Astrocyte (in vitro differentiated cells and primary cell): Measurements from ENCODE around the gene GMPPA. TPM values are rescaled to one million over a fixed set of nuclear protein-coding genes. Genes with fewer than 3 reads are reported as not detected.

Experiments
- DNase-seq: peaks from one replicate; pipeline ENCODE4 v3.0.0-alpha.2; 2010; ENCODE audit warnings: low read depth
- FAIRE-seq: peaks from 2 replicates; lab custom pipeline; 2011; peaks lifted over from hg19 to GRCh38; lab: Jason Lieb, UNC
- H2AFZ ChIP-seq: 2 replicates; pipeline ENCODE4 v1.6.0; 2012; ENCODE audit warnings: low read depth, low read length, inconsistent platforms
- H3K27ac ChIP-seq: 2 replicates; pipeline ENCODE4 v1.5.1; 2011; ENCODE audit warnings: low read depth, low read length, inconsistent platforms
- H3K27me3 ChIP-seq: 2 replicates; pipeline ENCODE4 v1.6.0; 2011; ENCODE audit warnings: low read length, inconsistent platforms; ENCODE audit not compliant: insufficient read depth
- H3K36me3 ChIP-seq: 2 replicates; pipeline ENCODE4 v1.5.1; 2011; ENCODE audit warnings: low read length, inconsistent platforms; ENCODE audit not compliant: insufficient read depth
- H3K4me1 ChIP-seq: 2 replicates; pipeline ENCODE4 v1.5.1; 2011; ENCODE audit warnings: low read length, inconsistent platforms; ENCODE audit not compliant: insufficient read depth
- H3K4me2 ChIP-seq: 2 replicates; pipeline ENCODE4 v1.6.0; 2012; ENCODE audit warnings: low read length, inconsistent platforms
- H3K4me3 ChIP-seq: 2 replicates; pipeline ENCODE4 v1.5.1; 2011; ENCODE audit warnings: low read depth, mild to moderate bottlenecking, low read length, inconsistent platforms; ENCODE audit not compliant: insufficient read depth
- H3K79me2 ChIP-seq: 2 replicates; pipeline ENCODE4 v1.6.0; 2012; ENCODE audit warnings: mild to moderate bottlenecking, low read length, inconsistent platforms; ENCODE audit not compliant: insufficient read depth
- H3K9ac ChIP-seq: 2 replicates; pipeline ENCODE4 v1.6.0; 2012; ENCODE audit warnings: mild to moderate bottlenecking, low read length, inconsistent platforms
- H3K9me3 ChIP-seq: 2 replicates; pipeline ENCODE4 v1.5.1; 2012; ENCODE audit warnings: low read depth, mild to moderate bottlenecking, low read length, inconsistent platforms; ENCODE audit not compliant: insufficient read depth
- H4K20me1 ChIP-seq: 2 replicates; pipeline ENCODE4 v1.6.0; 2012; ENCODE audit warnings: low read length, inconsistent platforms; ENCODE audit not compliant: insufficient read depth
- H3K27ac Mint-ChIP-seq: one replicate; pipeline ENCODE4 v1.8.0; 2021; ENCODE audit warnings: mild to moderate bottlenecking, mixed read lengths; ENCODE audit not compliant: unreplicated experiment
- H3K27me3 Mint-ChIP-seq: one replicate; pipeline ENCODE4 v1.8.0; 2021; ENCODE audit warnings: low read depth, mixed read lengths; ENCODE audit not compliant: unreplicated experiment
- H3K36me3 Mint-ChIP-seq: one replicate; pipeline ENCODE4 v1.8.0; 2021; ENCODE audit warnings: low read depth, mixed read lengths; ENCODE audit not compliant: unreplicated experiment
- H3K4me1 Mint-ChIP-seq: one replicate; pipeline ENCODE4 v1.8.0; 2021; ENCODE audit warnings: low read depth, mixed read lengths; ENCODE audit not compliant: unreplicated experiment
- H3K4me3 Mint-ChIP-seq: one replicate; pipeline ENCODE4 v1.8.0; 2021; ENCODE audit warnings: mild to moderate bottlenecking, moderate library complexity, mixed read lengths; ENCODE audit not compliant: unreplicated experiment
- H3K9me3 Mint-ChIP-seq: one replicate; pipeline ENCODE4 v1.8.0; 2021; ENCODE audit warnings: mild to moderate bottlenecking, mixed read lengths; ENCODE audit not compliant: unreplicated experiment
- EZH2 ChIP-seq: IDR thresholded peaks from 2 replicates; pipeline ENCODE4 v1.6.1; 2012; ENCODE audit warnings: mild to moderate bottlenecking, low read length, inconsistent platforms; ENCODE audit not compliant: insufficient read depth
- microRNA-seq: library from miRNA; unstranded; fragments of <30 nt; microRNA quantifications from one replicate; pipeline ENCODE4 v1.2.0, GENCODE V29; 2020
- total RNA-seq: library from RNA; stranded (reverse); gene quantifications from 2 replicates; pipeline ENCODE4 v1.2.1, GENCODE V29; 2021
- TF ChIP-seq, protein P1 (sequence below): IDR thresholded peaks from 2 replicates; pipeline ENCODE4 v1.5.1; 2011; ENCODE audit warnings: low read depth, mild to moderate bottlenecking, inconsistent platforms, low read length, moderate library complexity; ENCODE audit not compliant: insufficient read depth

GMPPA gene
- total RNA-seq, 1 donor from 2014 or later = 49.5 TPM

DNA sequence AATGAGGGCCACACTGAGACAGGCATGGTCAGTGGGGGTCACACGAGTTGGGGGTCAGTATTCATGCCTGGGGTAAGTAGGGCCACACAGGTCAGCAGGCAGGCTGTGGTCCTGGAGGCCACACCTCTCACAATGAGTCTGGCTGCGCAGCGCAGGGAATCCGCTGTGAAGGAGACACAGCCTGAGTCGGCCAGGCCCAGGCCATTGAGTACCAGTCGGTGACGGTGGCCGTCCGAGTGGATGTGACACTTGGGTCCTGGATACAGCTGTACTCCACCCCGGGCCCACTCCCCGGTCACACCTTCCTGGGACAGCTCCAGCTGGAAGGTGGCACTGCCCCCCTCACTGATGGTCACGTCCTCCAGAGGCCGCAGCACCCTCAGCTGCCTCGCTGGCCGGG is 55.7 kb downstream of the GMPPA start:
- no peak overlapping the region for H3K4me3 Mint-ChIP-seq
- peaks cover 1% of the 10 kb centered on the region for H3K4me1 Mint-ChIP-seq
- H3K9me3 Mint-ChIP-seq = no peaks in the 10 kb centered on the region
- Histone ChIP-seq H3K27ac (no peak overlapping the region), H3K9ac (no peak overlapping the region), H3K27me3 (no peaks in the 10 kb centered on the region), H3K36me3 (no peaks in the 10 kb centered on the region), H3K79me2 (no peaks in the 10 kb centered on the region), H3K4me1 (peaks cover 14% of the 10 kb centered on the region), H2AFZ (no peak overlapping the region), H3K4me3 (no peak overlapping the region), H3K4me2 (no peak overlapping the region), H4K20me1 (peaks cover 5% of the 10 kb centered on the region), H3K9me3 (no peaks in the 10 kb centered on the region)
- DNase-seq (no peak), FAIRE-seq (no peak)
- H3K27me3 Mint-ChIP-seq = peaks cover 10% of the 10 kb centered on the region
- no peak overlapping the region for H3K27ac Mint-ChIP-seq
- H3K36me3 Mint-ChIP-seq = peaks cover 6% of the 10 kb centered on the region
- TF ChIP-seq, protein P1, sequence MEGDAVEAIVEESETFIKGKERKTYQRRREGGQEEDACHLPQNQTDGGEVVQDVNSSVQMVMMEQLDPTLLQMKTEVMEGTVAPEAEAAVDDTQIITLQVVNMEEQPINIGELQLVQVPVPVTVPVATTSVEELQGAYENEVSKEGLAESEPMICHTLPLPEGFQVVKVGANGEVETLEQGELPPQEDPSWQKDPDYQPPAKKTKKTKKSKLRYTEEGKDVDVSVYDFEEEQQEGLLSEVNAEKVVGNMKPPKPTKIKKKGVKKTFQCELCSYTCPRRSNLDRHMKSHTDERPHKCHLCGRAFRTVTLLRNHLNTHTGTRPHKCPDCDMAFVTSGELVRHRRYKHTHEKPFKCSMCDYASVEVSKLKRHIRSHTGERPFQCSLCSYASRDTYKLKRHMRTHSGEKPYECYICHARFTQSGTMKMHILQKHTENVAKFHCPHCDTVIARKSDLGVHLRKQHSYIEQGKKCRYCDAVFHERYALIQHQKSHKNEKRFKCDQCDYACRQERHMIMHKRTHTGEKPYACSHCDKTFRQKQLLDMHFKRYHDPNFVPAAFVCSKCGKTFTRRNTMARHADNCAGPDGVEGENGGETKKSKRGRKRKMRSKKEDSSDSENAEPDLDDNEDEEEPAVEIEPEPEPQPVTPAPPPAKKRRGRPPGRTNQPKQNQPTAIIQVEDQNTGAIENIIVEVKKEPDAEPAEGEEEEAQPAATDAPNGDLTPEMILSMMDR = no peak
- TF ChIP-seq EZH2 = no peak

DNA sequence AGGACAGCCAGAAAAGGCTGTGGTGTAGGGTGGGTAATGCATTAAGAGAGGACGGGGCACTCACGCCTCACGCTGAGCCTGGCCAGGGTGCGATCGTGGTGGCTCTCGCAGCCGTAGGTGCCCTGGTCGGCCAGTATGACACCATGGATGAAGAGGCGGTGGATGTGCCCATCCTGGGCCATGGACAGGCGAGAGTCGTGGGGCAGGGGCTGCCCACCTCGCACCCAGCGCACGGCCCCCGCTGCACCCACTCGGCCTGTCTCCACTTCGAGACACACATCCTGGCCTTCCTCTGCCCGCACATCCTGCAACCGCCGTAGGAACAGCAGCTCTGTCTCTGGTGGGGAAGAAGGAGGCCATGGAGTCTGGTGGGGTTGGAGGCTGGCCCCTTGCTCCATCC is 57.3 kb downstream of the GMPPA start:
- peaks cover 8% of the 10 kb centered on the region for H3K27me3 Mint-ChIP-seq
- no peak overlapping the region for H3K27ac Mint-ChIP-seq
- H3K36me3 Mint-ChIP-seq = peaks cover 8% of the 10 kb centered on the region
- peaks cover 14% of the 10 kb centered on the region for H3K4me1 ChIP-seq
- H3K79me2 ChIP-seq = no peaks in the 10 kb centered on the region
- no peak for DNase-seq
- H3K4me3 ChIP-seq = no peak overlapping the region
- no peak overlapping the region for H3K4me2 ChIP-seq
- no peak for FAIRE-seq
- no peaks in the 10 kb centered on the region for H3K27me3 ChIP-seq
- no peak overlapping the region for H2AFZ ChIP-seq
- no peak overlapping the region for H3K4me3 Mint-ChIP-seq
- H3K9me3 ChIP-seq = no peaks in the 10 kb centered on the region
- H3K27ac ChIP-seq = no peak overlapping the region
- peaks cover 5% of the 10 kb centered on the region for H3K4me1 Mint-ChIP-seq
- H3K36me3 ChIP-seq = no peaks in the 10 kb centered on the region
- H3K9me3 Mint-ChIP-seq = no peaks in the 10 kb centered on the region
- no peak for TF ChIP-seq EZH2
- TF ChIP-seq, protein P1 = no peak
- no peak overlapping the region for H3K9ac ChIP-seq
- H4K20me1 ChIP-seq = peaks cover 2% of the 10 kb centered on the region

DNA sequence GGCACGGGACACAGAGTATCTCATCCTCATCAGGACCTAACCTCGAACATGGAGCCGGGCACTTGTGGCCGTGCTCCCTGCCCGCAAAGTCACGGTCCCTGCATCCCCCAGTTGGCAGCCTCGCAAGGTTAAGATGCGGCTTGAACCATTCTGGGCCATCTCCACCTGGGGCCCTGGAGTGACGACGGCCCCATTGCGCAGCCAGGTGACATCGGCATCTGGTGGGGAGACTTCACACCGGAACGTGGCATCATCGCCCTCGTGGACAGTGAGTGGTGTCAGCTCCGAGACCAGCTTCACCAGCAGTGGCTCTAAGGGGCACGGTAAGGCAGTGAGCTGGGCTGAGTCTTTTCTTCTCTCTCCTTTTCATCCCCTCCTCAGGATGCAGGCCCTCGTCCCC is 57.7 kb downstream of the GMPPA start:
- Mint-ChIP-seq H3K27me3 (peaks cover 5% of the 10 kb centered on the region), H3K4me3 (no peak overlapping the region)
- H3K9me3 ChIP-seq = no peaks in the 10 kb centered on the region

More for the DNA sequence above, 57.7 kb downstream of the GMPPA start:
- Mint-ChIP-seq H3K36me3 (peaks cover 8% of the 10 kb centered on the region), H3K9me3 (no peaks in the 10 kb centered on the region), H3K27ac (no peak overlapping the region), H3K4me1 (peaks cover 8% of the 10 kb centered on the region)
- TF ChIP-seq EZH2 = no peak
- TF ChIP-seq, protein P1 = no peak
- Histone ChIP-seq H3K9ac (no peak overlapping the region), H3K27ac (no peak overlapping the region), H3K4me2 (no peak overlapping the region), H4K20me1 (no peaks in the 10 kb centered on the region), H3K4me3 (no peak overlapping the region), H2AFZ (no peak overlapping the region), H3K79me2 (no peaks in the 10 kb centered on the region), H3K4me1 (peaks cover 13% of the 10 kb centered on the region), H3K27me3 (no peaks in the 10 kb centered on the region), H3K36me3 (no peaks in the 10 kb centered on the region)
- no peak for DNase-seq
- no peak for FAIRE-seq

Small RNA genes lying within 50 kb of the gene (microRNA-seq; reads per million reads assigned to microRNA genes)
- 1.9 reads per million for gene MIR3132

Other genes starting within 250 kb of the GMPPA start
- not detected in 2 replicates for gene TUBA4B, start 245.6 kb upstream of the GMPPA start, total RNA-seq
- 18.0 and 19.7 TPM in 2 replicates for gene TUBA4A, start 245.0 kb upstream of the GMPPA start, total RNA-seq
- gene DNAJB2, start 219.5 kb upstream of the GMPPA start, total RNA-seq = 49.7 and 53.9 TPM in 2 replicates
- gene PTPRN, start 189.5 kb upstream of the GMPPA start, total RNA-seq = 76.6 and 88.2 TPM in 2 replicates
- not detected in 2 replicates for gene RESP18, start 166.1 kb upstream of the GMPPA start, total RNA-seq
- gene DNPEP, start 111.0 kb upstream of the GMPPA start, total RNA-seq = 44.8 and 53.9 TPM in 2 replicates
- gene DES, start 80.5 kb upstream of the GMPPA start, total RNA-seq = 5.2 and 5.4 TPM in 2 replicates
- 71.2 and 76.1 TPM in 2 replicates for gene SPEG, start 64.0 kb upstream of the GMPPA start, total RNA-seq
- gene ASIC4, start 15.6 kb downstream of the GMPPA start, total RNA-seq = 0.39 and 0.70 TPM in 2 replicates
- 151 and 163 TPM in 2 replicates for gene CHPF, start 44.9 kb downstream of the GMPPA start, total RNA-seq
- gene TMEM198, start 45.1 kb downstream of the GMPPA start, total RNA-seq = 3.8 TPM in 2 replicates
- 77.5 and 88.1 TPM in 2 replicates for gene OBSL1, start 72.6 kb downstream of the GMPPA start, total RNA-seq
- 0.52 and 0.99 TPM in 2 replicates for gene INHA, start 73.4 kb downstream of the GMPPA start, total RNA-seq
- gene STK11IP, start 99.0 kb downstream of the GMPPA start, total RNA-seq = 24.9 TPM in 2 replicates
- 10.9 and 11.2 TPM in 2 replicates for gene SLC4A3, start 128.7 kb downstream of the GMPPA start, total RNA-seq